Subcutaneous adipose tissue (tissue), 4 donors: Measurements from ENCODE around the gene MYH15. TPM values are rescaled to one million over a fixed set of nuclear protein-coding genes. Genes with fewer than 3 reads are reported as not detected.

Source experiments
- CTCF ChIP-seq: fragments of 450-650 bp; IDR thresholded peaks from one replicate; pipeline ENCODE4 v1.5.1; 2016; ENCODE audit warnings: low read depth, mild to moderate bottlenecking, control low read depth, antibody characterized with exemption, moderate library complexity
- total RNA-seq, 4 donors: library from RNA; depleted of rRNA; stranded (reverse); fragments of >200 nt; gene quantifications; one replicate each; pipeline ENCODE4 v1.1.0, GENCODE V29; 2016

MYH15 gene
- total RNA-seq, 4 donors from 2014 or later, result not detected

GRCh38 chr3:108357042-108357441 lies 153.4 kb downstream of the MYH15 start:
- TF ChIP-seq CTCF, result no peak

GRCh38 chr3:108354562-108354961 lies 155.8 kb downstream of the MYH15 start:
- no peak for TF ChIP-seq CTCF

- TF ChIP-seq CTCF, result no peak
Observed at GRCh38 chr3:108352176-108352575, 158.2 kb downstream of the MYH15 start.

GRCh38 chr3:108346301-108347227 lies 163.8 kb downstream of the MYH15 start:
- TF ChIP-seq CTCF, result no peak

- no peak for TF ChIP-seq CTCF
Observed at GRCh38 chr3:108345492-108346205, 164.7 kb downstream of the MYH15 start.

- TF ChIP-seq CTCF, result no peak
Observed at GRCh38 chr3:108343491-108343890, 166.9 kb downstream of the MYH15 start.

GRCh38 chr3:108342837-108343486 lies 167.4 kb downstream of the MYH15 start:
- TF ChIP-seq CTCF, result no peak
